ENCODE results near the gene NUCKS1.
"Not testable (repeated sequence)": the region's sequence is repeated elsewhere in the genome, so short reads cannot be mapped to it uniquely, and the experiment has no call there.

The NUCKS1 gene

GRCh38 chr1:205726619-205727125 lies 23.3 kb downstream of the NUCKS1 start:
- DNase-seq = no peak

- no peak for DNase-seq
Observed at GRCh38 chr1:205725514-205725913, 24.5 kb downstream of the NUCKS1 start.

GRCh38 chr1:205720740-205721139 lies 29.2 kb downstream of the NUCKS1 start:
- DNase-seq = not testable (repeated sequence)

GRCh38 chr1:205719762-205720161 lies 30.2 kb downstream of the NUCKS1 start:
- no peak for DNase-seq

- no peak for DNase-seq
Observed at GRCh38 chr1:205719015-205719414, 31.0 kb downstream of the NUCKS1 start.

- no peak for DNase-seq
Observed at GRCh38 chr1:205716371-205717132, 33.4 kb downstream of the NUCKS1 start.

GRCh38 chr1:205715628-205716027 lies 34.4 kb downstream of the NUCKS1 start:
- no peak for DNase-seq

- no peak for DNase-seq
Observed at GRCh38 chr1:205714906-205715246, 35.1 kb downstream of the NUCKS1 start.

GRCh38 chr1:205714190-205714905 lies 35.6 kb downstream of the NUCKS1 start:
- no peak for DNase-seq

GRCh38 chr1:205711105-205712048 lies 38.6 kb downstream of the NUCKS1 start:
- peak; percentile 45 to 66 for DNase-seq

GRCh38 chr1:205710201-205711062 lies 39.5 kb downstream of the NUCKS1 start:
- DNase-seq = no peak

GRCh38 chr1:205709640-205710039 lies 40.3 kb downstream of the NUCKS1 start:
- DNase-seq = no peak

GRCh38 chr1:205709059-205709398 lies 41.0 kb downstream of the NUCKS1 start:
- no peak for DNase-seq

- DNase-seq = no peak
Observed at GRCh38 chr1:205706601-205707502, 43.1 kb downstream of the NUCKS1 start.

GRCh38 chr1:205704903-205705302 lies 45.1 kb downstream of the NUCKS1 start:
- no peak for DNase-seq

- DNase-seq = no peak
Observed at GRCh38 chr1:205703072-205703471, 46.9 kb downstream of the NUCKS1 start.

- DNase-seq = no peak
Observed at GRCh38 chr1:205701891-205702290, 48.1 kb downstream of the NUCKS1 start.

GRCh38 chr1:205701420-205701819 lies 48.6 kb downstream of the NUCKS1 start:
- no peak for DNase-seq

GRCh38 chr1:205700865-205701401 lies 49.0 kb downstream of the NUCKS1 start:
- DNase-seq = no peak

GRCh38 chr1:205699416-205699815 lies 50.6 kb downstream of the NUCKS1 start:
- DNase-seq = no peak

- no peak for DNase-seq
Observed at GRCh38 chr1:205698921-205699320, 51.1 kb downstream of the NUCKS1 start.

All from NCI-H187 (cell line).